ENCODE measurements around the gene BHLHE40.

BHLHE40 gene

GRCh38 chr3:5022187-5022965 is 43.1 kb downstream of the BHLHE40 start:
- no peak for DNase-seq

- DNase-seq = no peak
Observed at GRCh38 chr3:5022966-5023776, 43.9 kb downstream of the BHLHE40 start.

GRCh38 chr3:5023777-5024346 is 44.6 kb downstream of the BHLHE40 start:
- DNase-seq = no peak

GRCh38 chr3:5026046-5026362 is 46.8 kb downstream of the BHLHE40 start:
- DNase-seq = no peak

GRCh38 chr3:5029715-5030114 is 50.5 kb downstream of the BHLHE40 start:
- DNase-seq = no peak

GRCh38 chr3:5030152-5030551 is 50.9 kb downstream of the BHLHE40 start:
- no peak for DNase-seq

- DNase-seq = no peak
Observed at GRCh38 chr3:5032844-5033243, 53.6 kb downstream of the BHLHE40 start.

All from NCI-H1417 treated with DMSO at 0.1 percent for 48 hours (cell line).